ENCODE data around the gene GMPR2. TPM values are rescaled to one million over a fixed set of nuclear protein-coding genes. Genes with fewer than 3 reads are reported as not detected.

The GMPR2 gene
- total RNA-seq, 1 donor from 2014 or later: 37.5 TPM

DNA sequence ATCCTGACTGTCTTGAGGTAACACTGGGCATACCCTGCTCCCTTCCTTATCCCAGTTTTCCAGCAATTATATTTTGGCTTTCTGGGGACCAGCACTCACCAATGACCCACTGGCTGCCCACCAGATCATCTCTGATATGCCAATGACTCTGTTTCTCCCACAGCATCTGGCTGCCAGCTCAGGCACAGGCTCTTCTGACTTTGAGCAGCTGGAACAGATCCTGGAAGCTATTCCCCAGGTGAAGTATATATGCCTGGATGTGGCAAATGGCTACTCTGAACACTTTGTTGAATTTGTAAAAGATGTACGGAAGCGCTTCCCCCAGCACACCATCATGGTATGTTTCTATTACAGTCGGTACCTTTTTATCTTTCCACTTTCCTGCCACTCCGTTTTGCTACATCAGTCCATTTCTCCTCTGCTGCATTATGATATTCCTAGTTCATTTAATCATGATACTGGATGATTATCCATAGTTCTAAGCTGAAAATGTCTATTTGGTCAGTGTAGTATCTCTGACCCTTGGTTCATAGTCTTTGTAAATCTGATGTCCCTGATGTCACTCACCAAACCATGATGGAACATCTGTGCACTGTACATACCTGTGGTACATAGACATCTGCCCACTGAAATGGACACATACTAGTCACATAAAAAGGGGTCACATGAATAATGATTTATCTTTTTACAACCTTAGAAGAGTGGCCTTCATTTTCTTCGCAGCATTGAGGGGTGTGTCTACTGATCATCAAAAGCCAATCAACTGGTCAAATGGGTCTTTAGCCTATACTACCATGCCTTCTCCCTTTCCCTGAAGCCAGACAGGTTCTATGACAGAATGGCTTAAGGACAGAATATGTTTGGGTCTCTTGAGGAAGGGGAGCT, 3.3 kb downstream of the GMPR2 start:
- Histone ChIP-seq H3K27me3 (no peaks in the 10 kb centered on the region), H3K4me1 (peaks cover 18 to 36% of the 10 kb centered on the region in 2 donors), H3K4me3 (no peak overlapping the region), H3K27ac (no peak overlapping the region), H3K9me3 (no peaks in the 10 kb centered on the region), H3K36me3 (peaks cover 35 to 64% of the 10 kb centered on the region in 2 donors)
- DNase-seq (ENCODE audit: low spot score in 2 of 2): peak in 1 of 2 donors; percentile 28
- intact Hi-C loops (cut with DNase I): no loop called here
- TF ChIP-seq, protein P1, sequence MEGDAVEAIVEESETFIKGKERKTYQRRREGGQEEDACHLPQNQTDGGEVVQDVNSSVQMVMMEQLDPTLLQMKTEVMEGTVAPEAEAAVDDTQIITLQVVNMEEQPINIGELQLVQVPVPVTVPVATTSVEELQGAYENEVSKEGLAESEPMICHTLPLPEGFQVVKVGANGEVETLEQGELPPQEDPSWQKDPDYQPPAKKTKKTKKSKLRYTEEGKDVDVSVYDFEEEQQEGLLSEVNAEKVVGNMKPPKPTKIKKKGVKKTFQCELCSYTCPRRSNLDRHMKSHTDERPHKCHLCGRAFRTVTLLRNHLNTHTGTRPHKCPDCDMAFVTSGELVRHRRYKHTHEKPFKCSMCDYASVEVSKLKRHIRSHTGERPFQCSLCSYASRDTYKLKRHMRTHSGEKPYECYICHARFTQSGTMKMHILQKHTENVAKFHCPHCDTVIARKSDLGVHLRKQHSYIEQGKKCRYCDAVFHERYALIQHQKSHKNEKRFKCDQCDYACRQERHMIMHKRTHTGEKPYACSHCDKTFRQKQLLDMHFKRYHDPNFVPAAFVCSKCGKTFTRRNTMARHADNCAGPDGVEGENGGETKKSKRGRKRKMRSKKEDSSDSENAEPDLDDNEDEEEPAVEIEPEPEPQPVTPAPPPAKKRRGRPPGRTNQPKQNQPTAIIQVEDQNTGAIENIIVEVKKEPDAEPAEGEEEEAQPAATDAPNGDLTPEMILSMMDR (IDR thresholded peaks at IDR 0.05): no peak

GRCh38 chr14:24236689-24237462, 4.1 kb downstream of the GMPR2 start:
- H3K36me3 ChIP-seq: peaks cover 35 to 64% of the 10 kb centered on the region in 2 donors
- H3K27me3 ChIP-seq: no peaks in the 10 kb centered on the region
- H3K4me3 ChIP-seq: no peak overlapping the region
- DNase-seq (ENCODE audit: low spot score in 2 of 2): peak in 1 of 2 donors; percentile 41
- TF ChIP-seq, protein P1 (IDR thresholded peaks at IDR 0.05): no peak
- H3K9me3 ChIP-seq: no peaks in the 10 kb centered on the region
- peaks cover 21 to 39% of the 10 kb centered on the region in 2 donors for H3K4me1 ChIP-seq
- no peak overlapping the region for H3K27ac ChIP-seq
- intact Hi-C loops (cut with DNase I): no loop called here

DNA sequence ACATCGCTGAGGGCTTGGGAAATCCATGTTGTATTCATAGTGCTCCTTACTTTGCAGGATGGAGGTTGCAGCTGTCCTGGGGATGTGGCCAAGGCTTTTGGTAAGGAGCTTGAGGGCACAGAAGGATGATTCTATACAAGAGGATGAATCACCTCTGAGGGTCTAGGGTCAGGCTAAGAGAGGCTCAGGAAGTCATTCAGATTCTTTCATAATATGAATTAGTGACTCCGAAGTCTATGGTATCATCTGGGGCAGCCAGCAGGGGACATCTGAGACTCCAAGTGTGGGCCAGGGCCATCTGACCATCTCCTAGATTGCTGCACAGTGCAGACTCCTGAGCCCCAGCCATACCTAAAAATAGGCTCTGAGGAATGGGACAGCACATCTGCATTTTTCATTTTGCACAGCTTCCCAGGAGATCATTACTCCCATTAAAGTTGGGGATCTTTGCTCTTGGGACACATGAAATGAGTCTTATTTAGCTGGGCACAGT, 4.8 kb downstream of the GMPR2 start:
- peaks cover 21 to 39% of the 10 kb centered on the region in 2 donors for H3K4me1 ChIP-seq
- intact Hi-C loops (cut with DNase I): no loop called here
- H3K36me3 ChIP-seq: peaks cover 35 to 64% of the 10 kb centered on the region in 2 donors
- peak in 1 of 2 donors; percentile 53 for DNase-seq (ENCODE audit: low spot score in 2 of 2)
- H3K4me3 ChIP-seq: no peak overlapping the region
- TF ChIP-seq, protein P1 (IDR thresholded peaks at IDR 0.05): no peak
- H3K9me3 ChIP-seq: no peaks in the 10 kb centered on the region
- no peak overlapping the region for H3K27ac ChIP-seq
- no peaks in the 10 kb centered on the region for H3K27me3 ChIP-seq

GRCh38 chr14:24238123-24238522, 5.4 kb downstream of the GMPR2 start:
- H3K4me1 ChIP-seq: peaks cover 20 to 39% of the 10 kb centered on the region in 2 donors
- H3K9me3 ChIP-seq: no peaks in the 10 kb centered on the region
- DNase-seq (ENCODE audit: low spot score in 2 of 2): peak in 1 of 2 donors; percentile 56
- no peaks in the 10 kb centered on the region for H3K27me3 ChIP-seq
- intact Hi-C loops (cut with DNase I): no loop called here
- no peak overlapping the region for H3K27ac ChIP-seq
- no peak overlapping the region for H3K4me3 ChIP-seq
- peaks cover 35 to 64% of the 10 kb centered on the region in 2 donors for H3K36me3 ChIP-seq
- TF ChIP-seq, protein P1 (IDR thresholded peaks at IDR 0.05): no peak

- peak in 1 of 2 donors; percentile 56 for DNase-seq (ENCODE audit: low spot score in 2 of 2)
- no peaks in the 10 kb centered on the region for H3K9me3 ChIP-seq
- H3K36me3 ChIP-seq: peaks cover 35 to 64% of the 10 kb centered on the region in 2 donors
- intact Hi-C loops (cut with DNase I): no loop called here
- TF ChIP-seq, protein P1 (IDR thresholded peaks at IDR 0.05): no peak
- H3K27ac ChIP-seq: no peak overlapping the region
- no peaks in the 10 kb centered on the region for H3K27me3 ChIP-seq
- H3K4me1 ChIP-seq: peaks cover 16 to 38% of the 10 kb centered on the region in 2 donors
- no peak overlapping the region for H3K4me3 ChIP-seq
These were observed 5.9 kb downstream of the GMPR2 start for GRCh38 chr14:24238527-24239037.
